CD4-positive, alpha-beta T cell (primary cell): Measurements from ENCODE around the gene KCNC1. TPM values are rescaled to one million over a fixed set of nuclear protein-coding genes. Genes with fewer than 3 reads are reported as not detected.

Experiments used
- ATAC-seq: fragments of 200-7000 bp; cut with Tn5 transposase; one replicate; pipeline ENCODE4 v1.10.0; 2022; ENCODE audit warnings: mild to moderate bottlenecking; ENCODE audit not compliant: poor library complexity
- CTCF ChIA-PET: fragments of 350-600 bp; sonication (Branson Sonifier 250); formaldehyde crosslinking; loops from one replicate; lab custom pipeline; 2021; ENCODE audit warnings: antibody characterized with exemption, inconsistent platforms; lab: Charles Lee
- POLR2A ChIA-PET: fragments of 350-600 bp; sonication (Branson Sonifier 250); formaldehyde crosslinking; loops from one replicate; lab custom pipeline; 2021; ENCODE audit warnings: antibody characterized with exemption, inconsistent platforms; lab: Charles Lee
- DNase-seq, 14 experiments: peaks; one replicate each; pipeline ENCODE4 v3.0.0-alpha.2; 2013 to 2020; ENCODE audit warnings: mixed read lengths in 2 of 14
- H3K27ac ChIP-seq, 2 donors: one replicate each; pipeline versions ENCODE4 v1.5.1 to v1.7.0; 2013; ENCODE audit warnings: low read length in 2 of 2, low read depth in 1 of 2, mild to moderate bottlenecking in 1 of 2
- H3K27me3 ChIP-seq, 2 experiments: 1 replicate in 1 of 2; 2 replicates in 1 of 2; pipeline versions ENCODE4 v1.6.1 to v1.7.0; 2013; ENCODE audit warnings: low read length in 2 of 2, control low read depth in 1 of 2, mild to moderate bottlenecking in 1 of 2, moderate library complexity in 1 of 2; ENCODE audit not compliant: insufficient read depth in 2 of 2, control insufficient read depth in 1 of 2
- H3K36me3 ChIP-seq: one replicate; pipeline ENCODE4 v1.6.1; 2013; ENCODE audit warnings: low read length, control low read depth; ENCODE audit not compliant: insufficient read depth
- H3K4me1 ChIP-seq: one replicate; pipeline ENCODE4 v1.6.1; 2013; ENCODE audit warnings: low read length, control low read depth; ENCODE audit not compliant: insufficient read depth
- H3K4me3 ChIP-seq: one replicate; pipeline ENCODE4 v1.5.1; 2013; ENCODE audit warnings: mild to moderate bottlenecking, low read length, moderate library complexity
- H3K9me3 ChIP-seq, 2 experiments: 1 replicate in 1 of 2; 2 replicates in 1 of 2; pipeline versions ENCODE4 v1.6.1 to v1.7.0; 2013; ENCODE audit warnings: low read length in 2 of 2, mild to moderate bottlenecking in 2 of 2, control low read depth in 1 of 2, moderate library complexity in 1 of 2; ENCODE audit not compliant: control insufficient read depth in 1 of 2, insufficient read depth in 1 of 2
- H3K27ac Mint-ChIP-seq: one replicate; pipeline ENCODE4 v1.8.0; 2020; ENCODE audit warnings: mixed read lengths
- H3K27me3 Mint-ChIP-seq: one replicate; pipeline ENCODE4 v1.8.0; 2021; ENCODE audit warnings: mixed read lengths
- H3K36me3 Mint-ChIP-seq: one replicate; pipeline ENCODE4 v1.8.0; 2021; ENCODE audit warnings: low read depth, mixed read lengths
- H3K4me1 Mint-ChIP-seq: one replicate; pipeline ENCODE4 v1.8.0; 2021; ENCODE audit warnings: low read depth, mixed read lengths
- H3K4me3 Mint-ChIP-seq: one replicate; pipeline ENCODE4 v1.8.0; 2020; ENCODE audit warnings: mild to moderate bottlenecking, mixed read lengths
- H3K9me3 Mint-ChIP-seq: one replicate; pipeline ENCODE4 v1.8.0; 2020; ENCODE audit warnings: mixed read lengths
- intact Hi-C, 2 experiments: fragments of 100-400 bp; cut with DNase I in 1 of 2; cut with micrococcal nuclease in 1 of 2; formaldehyde crosslinking; loops; one replicate each; pipeline versions ENCODE4 v1.15.1 to v1.9.0; 2023 to 2025; cut with DNase I, micrococcal nuclease
- total RNA-seq, 174 experiments: library from RNA in 2 of 174; stranded (reverse) in 2 of 174; gene quantifications; one replicate each; pipeline ENCODE4 v1.2.3 and lab custom pipeline; 2021 to 2026
- TF ChIP-seq, protein P1 (sequence below): fragments of 200-600 bp; IDR thresholded peaks from one replicate; pipeline ENCODE4 v1.8.0; 2022; ENCODE audit warnings: antibody characterized with exemption, mild to moderate bottlenecking

The KCNC1 gene
- total RNA-seq, 2 experiments from 2014 or later = not detected

DNA sequence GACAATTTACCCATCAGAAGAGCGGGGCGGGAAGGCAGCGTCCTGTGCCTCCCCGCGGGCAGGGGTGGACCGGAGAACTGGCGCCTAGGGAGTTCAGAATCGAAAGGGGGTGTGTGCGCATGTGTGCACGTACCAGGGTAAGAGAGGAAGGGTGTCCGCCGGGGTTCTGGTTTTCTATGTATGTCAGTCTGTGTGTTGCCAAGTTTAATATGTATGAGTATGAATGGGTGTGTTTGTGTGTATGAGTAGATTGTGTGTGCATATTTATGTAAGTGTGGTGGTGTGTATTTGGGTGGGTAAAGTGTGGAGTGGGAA is 2.0 kb downstream of the KCNC1 start:
- Mint-ChIP-seq H3K9me3 (no peaks in the 10 kb centered on the region), H3K36me3 (no peaks in the 10 kb centered on the region), H3K4me1 (peaks cover 10% of the 10 kb centered on the region), H3K27me3 (peaks cover 48% of the 10 kb centered on the region), H3K4me3 (no peak overlapping the region), H3K27ac (no peak overlapping the region)
- Histone ChIP-seq H3K9me3 (peaks cover 0 to 23% of the 10 kb centered on the region in 2 experiments), H3K27ac (no peak overlapping the region), H3K4me1 (no peaks in the 10 kb centered on the region), H3K4me3 (no peak overlapping the region), H3K36me3 (no peaks in the 10 kb centered on the region), H3K27me3 (peaks cover 38 to 62% of the 10 kb centered on the region in 2 experiments)
- ATAC-seq = no peak
- no peak for DNase-seq
- TF ChIP-seq, protein P1, sequence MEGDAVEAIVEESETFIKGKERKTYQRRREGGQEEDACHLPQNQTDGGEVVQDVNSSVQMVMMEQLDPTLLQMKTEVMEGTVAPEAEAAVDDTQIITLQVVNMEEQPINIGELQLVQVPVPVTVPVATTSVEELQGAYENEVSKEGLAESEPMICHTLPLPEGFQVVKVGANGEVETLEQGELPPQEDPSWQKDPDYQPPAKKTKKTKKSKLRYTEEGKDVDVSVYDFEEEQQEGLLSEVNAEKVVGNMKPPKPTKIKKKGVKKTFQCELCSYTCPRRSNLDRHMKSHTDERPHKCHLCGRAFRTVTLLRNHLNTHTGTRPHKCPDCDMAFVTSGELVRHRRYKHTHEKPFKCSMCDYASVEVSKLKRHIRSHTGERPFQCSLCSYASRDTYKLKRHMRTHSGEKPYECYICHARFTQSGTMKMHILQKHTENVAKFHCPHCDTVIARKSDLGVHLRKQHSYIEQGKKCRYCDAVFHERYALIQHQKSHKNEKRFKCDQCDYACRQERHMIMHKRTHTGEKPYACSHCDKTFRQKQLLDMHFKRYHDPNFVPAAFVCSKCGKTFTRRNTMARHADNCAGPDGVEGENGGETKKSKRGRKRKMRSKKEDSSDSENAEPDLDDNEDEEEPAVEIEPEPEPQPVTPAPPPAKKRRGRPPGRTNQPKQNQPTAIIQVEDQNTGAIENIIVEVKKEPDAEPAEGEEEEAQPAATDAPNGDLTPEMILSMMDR = no peak
- intact Hi-C loops = no loop called here
- ChIA-PET CTCF (no interaction called here), POLR2A (no interaction called here)

DNA sequence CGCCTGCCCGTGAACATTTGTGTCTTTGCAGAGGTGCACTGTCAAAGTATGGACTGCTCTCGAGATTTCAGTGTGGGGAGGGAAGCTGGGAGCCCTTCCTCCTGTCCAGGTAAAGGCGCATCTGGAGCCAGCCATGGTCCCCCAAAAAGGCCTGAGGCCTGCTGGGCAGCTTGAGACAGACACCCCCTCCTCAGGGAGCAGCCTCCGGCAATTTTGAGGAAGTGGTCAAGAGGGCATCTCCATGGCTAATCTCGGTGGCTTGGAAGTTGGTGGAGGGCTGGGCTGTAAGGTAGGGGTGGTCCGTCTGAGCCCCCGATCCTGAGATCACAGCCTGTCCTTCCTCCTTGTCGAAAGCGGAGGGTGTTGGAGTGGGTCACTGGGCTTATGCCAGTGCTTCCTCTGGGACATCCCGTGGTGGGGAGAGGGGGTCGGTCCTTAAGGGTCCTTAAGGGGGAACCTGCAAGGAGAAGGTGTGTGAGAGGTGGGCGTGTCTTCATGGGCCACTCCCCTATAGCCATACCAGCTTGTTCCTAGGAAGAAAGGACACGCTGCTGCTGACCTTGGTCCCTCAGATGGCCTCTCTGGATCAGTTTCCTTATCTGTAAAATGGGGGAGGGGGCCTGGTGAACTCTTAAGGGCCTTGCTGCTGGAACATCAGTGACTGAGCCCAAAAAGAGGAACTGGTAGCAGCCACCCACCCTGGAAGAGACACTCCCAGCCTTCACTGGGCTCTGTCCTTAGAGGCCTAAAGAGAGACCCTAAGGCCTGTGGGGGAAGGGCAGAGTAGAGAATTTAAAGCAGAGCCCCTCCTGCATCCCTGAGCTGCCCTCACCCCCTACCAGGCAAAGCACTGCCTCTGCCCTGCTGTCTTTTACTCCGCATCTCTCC is 2.6 kb downstream of the KCNC1 start:
- H3K36me3 Mint-ChIP-seq = no peaks in the 10 kb centered on the region
- H3K9me3 Mint-ChIP-seq = no peaks in the 10 kb centered on the region
- no peak for ATAC-seq
- no peak overlapping the region for H3K27ac Mint-ChIP-seq
- no peak for DNase-seq
- intact Hi-C loops = no loop called here
- Histone ChIP-seq H3K4me1 (no peaks in the 10 kb centered on the region), H3K9me3 (peaks cover 0 to 27% of the 10 kb centered on the region in 2 experiments), H3K4me3 (no peak overlapping the region), H3K36me3 (no peaks in the 10 kb centered on the region), H3K27me3 (peaks cover 38 to 59% of the 10 kb centered on the region in 2 experiments), H3K27ac (no peak overlapping the region)
- CTCF ChIA-PET = no interaction called here
- POLR2A ChIA-PET = no interaction called here
- peaks cover 10% of the 10 kb centered on the region for H3K4me1 Mint-ChIP-seq
- H3K27me3 Mint-ChIP-seq = peaks cover 50% of the 10 kb centered on the region
- TF ChIP-seq, protein P1 = no peak
- no peak overlapping the region for H3K4me3 Mint-ChIP-seq

DNA sequence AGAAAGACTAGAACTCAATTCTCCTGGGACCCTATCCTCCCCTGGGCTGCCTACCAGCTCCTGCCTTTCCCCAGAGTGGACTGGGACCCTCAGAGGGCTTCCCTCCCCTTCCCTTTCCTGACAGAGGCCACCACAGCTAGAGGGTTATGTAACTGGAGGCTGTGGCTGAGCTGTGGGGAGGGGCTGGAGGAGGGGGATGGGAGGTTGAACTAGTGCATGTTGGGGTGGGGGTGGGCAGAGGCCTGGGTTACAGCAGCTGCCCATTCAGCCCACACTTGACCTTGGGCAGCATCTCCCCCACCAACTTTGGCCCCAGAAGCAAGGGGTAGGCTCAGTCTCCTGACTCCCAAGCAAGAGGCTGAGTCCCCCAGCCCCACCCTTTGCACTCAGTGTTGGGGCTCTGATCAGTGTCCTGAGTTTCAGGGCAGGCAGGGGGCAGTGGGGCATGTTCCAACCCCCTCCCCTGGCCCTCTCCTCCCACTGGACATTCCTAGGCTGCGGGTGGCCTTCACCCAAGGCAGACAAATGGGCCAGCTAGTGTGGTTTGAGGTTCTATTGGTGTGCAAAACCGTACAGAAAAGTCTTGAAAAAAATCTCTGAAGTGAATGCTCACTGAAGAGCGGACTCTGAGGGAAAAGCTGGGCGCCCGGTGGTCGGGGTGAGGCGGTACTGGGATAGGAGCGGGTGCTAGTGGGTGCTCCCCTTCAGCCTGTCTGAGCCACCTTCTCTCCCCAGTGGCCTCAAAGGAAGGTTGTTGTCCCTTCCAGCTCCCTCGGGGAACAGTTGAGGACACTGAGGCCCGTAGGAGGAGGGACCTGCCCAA is 3.8 kb downstream of the KCNC1 start:
- Histone ChIP-seq H3K36me3 (no peaks in the 10 kb centered on the region), H3K27me3 (peaks cover 33 to 47% of the 10 kb centered on the region in 2 experiments), H3K4me1 (no peaks in the 10 kb centered on the region), H3K9me3 (peaks cover 0 to 26% of the 10 kb centered on the region in 2 experiments), H3K4me3 (no peak overlapping the region), H3K27ac (no peak overlapping the region)
- intact Hi-C loops = no loop called here
- ATAC-seq = no peak
- Mint-ChIP-seq H3K4me1 (peaks cover 10% of the 10 kb centered on the region), H3K27me3 (peaks cover 46% of the 10 kb centered on the region), H3K36me3 (no peaks in the 10 kb centered on the region), H3K4me3 (no peak overlapping the region), H3K9me3 (no peaks in the 10 kb centered on the region), H3K27ac (no peak overlapping the region)
- TF ChIP-seq, protein P1 = no peak
- DNase-seq = no peak
- POLR2A ChIA-PET = interaction anchor here (0.6 kb wide), 1 partner anchor 110 kb away, joined by 3 read pairs; no protein-coding TSS in a partner anchor
- CTCF ChIA-PET = no interaction called here
